GM12875 (cell line): ENCODE measurements around the gene CAV3.
"Not testable (repeated sequence)": the region's sequence is repeated elsewhere in the genome, so short reads cannot be mapped to it uniquely, and the experiment has no call there.

Experiments used
- H3K4me3 ChIP-seq: one replicate; pipeline ENCODE4 v1.5.1; 2011; ENCODE audit warnings: low read depth, low read length, control low read depth
- TF ChIP-seq, protein P1 (sequence below): IDR thresholded peaks from 2 replicates; pipeline ENCODE4 v1.5.1; 2011; ENCODE audit warnings: low read depth, mild to moderate bottlenecking, control low read depth, inconsistent platforms, low read length, moderate library complexity, borderline replicate concordance; ENCODE audit not compliant: insufficient read depth

Gene CAV3

DNA sequence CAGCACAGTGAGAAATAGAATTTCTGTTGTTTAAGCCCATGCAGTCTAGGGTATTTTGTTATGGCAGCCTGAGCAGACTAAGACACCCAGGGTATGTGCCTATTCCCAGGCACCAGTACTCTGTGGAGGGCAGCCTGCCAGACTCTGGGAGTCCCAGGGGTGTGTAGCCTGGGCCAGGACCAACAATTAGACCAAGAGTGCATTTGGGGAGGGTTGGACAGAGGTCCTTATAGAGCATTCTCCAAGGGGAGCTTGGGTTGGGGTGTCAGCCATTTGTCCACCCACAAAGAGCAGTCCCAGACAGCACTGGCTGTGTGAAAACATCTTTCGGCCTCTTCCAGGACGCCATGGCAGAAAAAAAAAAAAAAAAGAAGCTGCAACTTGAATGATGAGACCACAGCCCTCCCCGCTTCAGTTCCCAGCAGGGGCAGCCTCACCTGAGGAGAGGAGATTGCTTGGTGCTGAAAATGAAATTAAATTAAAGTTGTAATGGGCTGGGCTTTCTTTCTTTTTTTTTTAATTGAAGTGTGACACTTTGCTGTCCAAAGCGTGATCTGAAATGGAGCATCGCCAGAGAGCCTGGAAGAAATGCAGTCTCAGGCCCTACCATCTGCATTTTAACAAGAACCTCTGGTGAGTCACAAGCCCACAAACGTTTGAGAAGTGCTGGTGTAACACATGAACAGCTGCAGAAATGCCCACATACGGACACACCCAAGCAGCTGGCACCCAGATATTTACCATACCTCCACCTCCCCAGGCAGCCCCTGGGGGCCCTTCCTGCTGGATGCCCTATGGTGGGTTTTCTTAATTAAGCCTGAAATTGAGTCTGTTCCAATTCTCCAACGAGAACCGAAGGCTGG lies 21.3 kb upstream of the CAV3 start:
- H3K4me3 ChIP-seq, result no peak overlapping the region
- TF ChIP-seq, protein P1, sequence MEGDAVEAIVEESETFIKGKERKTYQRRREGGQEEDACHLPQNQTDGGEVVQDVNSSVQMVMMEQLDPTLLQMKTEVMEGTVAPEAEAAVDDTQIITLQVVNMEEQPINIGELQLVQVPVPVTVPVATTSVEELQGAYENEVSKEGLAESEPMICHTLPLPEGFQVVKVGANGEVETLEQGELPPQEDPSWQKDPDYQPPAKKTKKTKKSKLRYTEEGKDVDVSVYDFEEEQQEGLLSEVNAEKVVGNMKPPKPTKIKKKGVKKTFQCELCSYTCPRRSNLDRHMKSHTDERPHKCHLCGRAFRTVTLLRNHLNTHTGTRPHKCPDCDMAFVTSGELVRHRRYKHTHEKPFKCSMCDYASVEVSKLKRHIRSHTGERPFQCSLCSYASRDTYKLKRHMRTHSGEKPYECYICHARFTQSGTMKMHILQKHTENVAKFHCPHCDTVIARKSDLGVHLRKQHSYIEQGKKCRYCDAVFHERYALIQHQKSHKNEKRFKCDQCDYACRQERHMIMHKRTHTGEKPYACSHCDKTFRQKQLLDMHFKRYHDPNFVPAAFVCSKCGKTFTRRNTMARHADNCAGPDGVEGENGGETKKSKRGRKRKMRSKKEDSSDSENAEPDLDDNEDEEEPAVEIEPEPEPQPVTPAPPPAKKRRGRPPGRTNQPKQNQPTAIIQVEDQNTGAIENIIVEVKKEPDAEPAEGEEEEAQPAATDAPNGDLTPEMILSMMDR, result no peak

GRCh38 chr3:8712908-8713255 lies 20.7 kb upstream of the CAV3 start:
- no peak overlapping the region for H3K4me3 ChIP-seq
- TF ChIP-seq, protein P1, result no peak

- TF ChIP-seq, protein P1, result peak; percentile 44
- no peak overlapping the region for H3K4me3 ChIP-seq
Observed at GRCh38 chr3:8713901-8714759, 19.5 kb upstream of the CAV3 start.

GRCh38 chr3:8715757-8716156 lies 17.8 kb upstream of the CAV3 start:
- not testable (repeated sequence) for H3K4me3 ChIP-seq

DNA sequence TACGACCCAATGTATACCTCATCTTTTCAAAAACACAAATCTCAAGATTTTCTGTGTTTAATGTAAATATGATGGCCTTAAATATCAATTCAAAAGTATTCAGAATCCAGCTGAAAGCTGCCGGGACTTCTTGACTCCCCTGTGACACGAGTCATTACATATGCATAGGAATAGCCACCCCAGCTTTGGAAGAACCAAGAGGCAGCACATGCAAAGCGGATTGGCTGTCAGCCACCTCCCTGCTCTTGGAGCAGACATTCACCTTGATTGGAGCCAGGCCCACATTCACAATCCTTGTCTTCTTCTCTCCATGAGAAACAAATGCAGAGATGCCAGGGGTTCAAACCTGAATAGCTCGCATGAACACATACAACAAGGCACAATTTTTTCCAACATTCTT lies 10.8 kb upstream of the CAV3 start:
- H3K4me3 ChIP-seq, result no peak overlapping the region
- TF ChIP-seq, protein P1, result no peak

DNA sequence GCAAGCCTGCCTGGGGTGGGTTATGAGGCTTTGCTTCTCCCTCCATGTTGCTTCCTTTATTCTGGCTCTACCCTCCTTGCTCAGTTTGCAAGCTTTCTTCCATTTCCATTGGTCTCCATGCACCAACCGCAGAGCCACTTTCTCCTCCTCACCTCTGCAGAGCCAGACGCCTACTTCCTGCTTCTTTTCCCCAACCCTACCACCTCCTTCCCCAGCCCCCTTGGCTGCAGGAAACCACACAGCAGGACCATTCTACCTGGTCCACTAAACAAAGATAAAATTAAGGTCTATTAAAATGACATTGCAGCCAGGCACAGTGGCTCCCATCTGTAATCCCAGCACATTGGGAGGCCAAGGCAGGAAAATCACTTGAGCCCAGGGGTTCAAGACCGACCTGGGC lies 10.0 kb upstream of the CAV3 start:
- H3K4me3 ChIP-seq, result no peak overlapping the region
- TF ChIP-seq, protein P1, result no peak

DNA sequence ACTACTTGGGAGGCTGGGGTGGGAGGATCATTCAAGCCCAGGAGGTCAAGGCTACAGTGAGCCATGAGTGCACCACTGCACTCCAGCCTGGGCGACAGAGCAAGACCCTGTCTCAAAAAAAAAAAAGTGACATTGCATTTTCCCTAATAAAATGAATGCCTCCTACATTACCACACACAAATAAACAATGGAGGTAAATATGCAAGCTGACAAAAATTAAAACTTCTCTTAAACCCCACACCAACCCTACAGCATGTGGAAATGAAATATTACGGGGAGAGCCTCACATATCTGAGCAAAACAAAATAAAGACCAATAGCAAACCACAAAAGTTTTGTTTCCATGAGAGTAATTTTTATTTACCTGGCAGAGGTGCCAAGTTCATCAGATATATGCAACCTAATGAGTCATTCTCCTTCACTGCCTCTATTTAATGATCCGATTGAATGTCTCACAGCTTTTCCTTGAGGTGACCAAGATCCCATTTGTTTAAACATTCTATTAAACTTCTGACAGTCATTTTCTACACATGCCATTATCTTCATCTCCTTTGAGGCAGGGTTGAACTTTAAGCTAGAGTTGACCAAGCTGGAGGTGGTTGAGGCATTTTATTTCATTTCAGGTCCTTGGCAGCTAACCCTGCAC lies 9.4 kb upstream of the CAV3 start:
- no peak overlapping the region for H3K4me3 ChIP-seq
- TF ChIP-seq, protein P1, result no peak
